MM.1S (cell line): ENCODE data around the gene ADAMTS6.

Experiments used
- DNase-seq: peaks from one replicate; pipeline ENCODE4 v3.0.0-alpha.2; 2015
- H2AFZ ChIP-seq: fragments of 300-600 bp; sonication (generic); 2 replicates; pipeline ENCODE4 v1.6.0; 2016; ENCODE audit warnings: antibody characterized with exemption, low read length
- H3F3A ChIP-seq: fragments of 300-600 bp; sonication (generic); 2 replicates; pipeline ENCODE4 v1.6.1; 2016; ENCODE audit warnings: mild to moderate bottlenecking, antibody characterized with exemption, low read length, moderate library complexity, mixed read lengths; ENCODE audit not compliant: insufficient read depth
- H3K27ac ChIP-seq: fragments of 300-600 bp; sonication (generic); 2 replicates; pipeline ENCODE4 v1.5.1; 2016; ENCODE audit warnings: mild to moderate bottlenecking, low read length
- H3K27me3 ChIP-seq: fragments of 300-600 bp; sonication (generic); replicated peaks from 2 replicates; pipeline ENCODE4 v1.6.0; 2016; ENCODE audit warnings: low read length; ENCODE audit not compliant: insufficient read depth
- H3K36me3 ChIP-seq: fragments of 300-600 bp; sonication (generic); replicated peaks from 2 replicates; pipeline ENCODE4 v1.6.1; 2016; ENCODE audit warnings: mild to moderate bottlenecking, low read length, mixed read lengths; ENCODE audit not compliant: insufficient read depth
- H3K4me1 ChIP-seq: fragments of 300-600 bp; sonication (generic); 2 replicates; pipeline ENCODE4 v1.6.1; 2016; ENCODE audit warnings: low read length, mixed read lengths
- H3K4me2 ChIP-seq: fragments of 300-600 bp; sonication (generic); 2 replicates; pipeline ENCODE4 v1.6.0; 2016; ENCODE audit warnings: low read depth, low read length
- H3K4me3 ChIP-seq: fragments of 300-600 bp; sonication (generic); 2 replicates; pipeline ENCODE4 v1.5.1; 2016; ENCODE audit warnings: low read length, mixed read lengths
- H3K79me2 ChIP-seq: fragments of 300-600 bp; sonication (generic); 2 replicates; pipeline ENCODE4 v1.6.1; 2016; ENCODE audit warnings: mixed run types, low read length, mixed read lengths
- H3K9ac ChIP-seq: fragments of 300-600 bp; sonication (generic); 2 replicates; pipeline ENCODE4 v1.6.1; 2016; ENCODE audit warnings: low read length, mixed read lengths
- H3K9me2 ChIP-seq: fragments of 300-600 bp; sonication (generic); replicated peaks from 2 replicates; pipeline ENCODE4 v1.6.1; 2016; ENCODE audit warnings: mild to moderate bottlenecking, low read length, mixed read lengths; ENCODE audit not compliant: insufficient read depth
- H3K9me3 ChIP-seq: fragments of 300-600 bp; sonication (generic); replicated peaks from 2 replicates; pipeline ENCODE4 v1.6.1; 2016; ENCODE audit warnings: mild to moderate bottlenecking, low read length, mixed read lengths; ENCODE audit not compliant: insufficient read depth
- H4K20me1 ChIP-seq: fragments of 300-600 bp; sonication (generic); 2 replicates; pipeline ENCODE4 v1.6.1; 2016; ENCODE audit warnings: mild to moderate bottlenecking, low read length, moderate library complexity, mixed read lengths; ENCODE audit not compliant: insufficient read depth
- CTCF ChIP-seq: fragments of 300-600 bp; sonication (generic); IDR thresholded peaks from 2 replicates; pipeline ENCODE4 v1.5.1; 2016; ENCODE audit warnings: antibody characterized with exemption, low read length, mixed read lengths
- EZH2 ChIP-seq: fragments of 300-600 bp; sonication (generic); optimal IDR thresholded peaks from 2 replicates; pipeline ENCODE3; 2017; ENCODE audit warnings: low read depth, mild to moderate bottlenecking, antibody characterized with exemption, low read length, mixed read lengths
- EZH2phosphoT487 ChIP-seq: fragments of 300-600 bp; sonication (generic); IDR thresholded peaks from 2 replicates; pipeline ENCODE4 v1.6.1; 2018; ENCODE audit warnings: antibody characterized with exemption, low read length

ADAMTS6 gene

GRCh38 chr5:65320250-65320649, 161.5 kb downstream of the ADAMTS6 start:
- Histone ChIP-seq H3F3A (no peaks in the 10 kb centered on the region), H3K27ac (no peak overlapping the region), H3K4me3 (no peak overlapping the region), H3K4me1 (no peaks in the 10 kb centered on the region), H3K27me3 (no peaks in the 10 kb centered on the region), H2AFZ (no peak overlapping the region), H3K79me2 (no peaks in the 10 kb centered on the region), H3K9me3 (no peaks in the 10 kb centered on the region), H3K36me3 (no peaks in the 10 kb centered on the region), H3K4me2 (no peak overlapping the region), H4K20me1 (no peaks in the 10 kb centered on the region), H3K9me2 (no peaks in the 10 kb centered on the region), H3K9ac (no peak overlapping the region)
- TF ChIP-seq CTCF (no peak), EZH2 (no peak), EZH2phosphoT487 (no peak)
- no peak for DNase-seq

- no peak overlapping the region for H3K27ac ChIP-seq
- no peak overlapping the region for H3K4me3 ChIP-seq
- DNase-seq, result no peak
- H3K36me3 ChIP-seq, result no peaks in the 10 kb centered on the region
- H3K9ac ChIP-seq, result no peak overlapping the region
- no peaks in the 10 kb centered on the region for H4K20me1 ChIP-seq
- no peak overlapping the region for H3K4me2 ChIP-seq
- no peaks in the 10 kb centered on the region for H3K9me3 ChIP-seq
- H3K4me1 ChIP-seq, result no peaks in the 10 kb centered on the region
- H3F3A ChIP-seq, result no peaks in the 10 kb centered on the region
- no peaks in the 10 kb centered on the region for H3K9me2 ChIP-seq
- H3K27me3 ChIP-seq, result no peaks in the 10 kb centered on the region
- TF ChIP-seq EZH2, result no peak
- no peak for TF ChIP-seq EZH2phosphoT487
- TF ChIP-seq CTCF, result no peak
- H3K79me2 ChIP-seq, result no peaks in the 10 kb centered on the region
- no peak overlapping the region for H2AFZ ChIP-seq
Measured at GRCh38 chr5:65307931-65308330, 173.8 kb downstream of the ADAMTS6 start.

- Histone ChIP-seq H3K9me2 (no peaks in the 10 kb centered on the region), H3K4me1 (no peaks in the 10 kb centered on the region), H3F3A (no peaks in the 10 kb centered on the region), H4K20me1 (no peaks in the 10 kb centered on the region), H3K9me3 (no peaks in the 10 kb centered on the region), H2AFZ (no peak overlapping the region), H3K36me3 (no peaks in the 10 kb centered on the region), H3K27me3 (no peaks in the 10 kb centered on the region), H3K79me2 (no peaks in the 10 kb centered on the region), H3K27ac (no peak overlapping the region), H3K9ac (no peak overlapping the region), H3K4me2 (no peak overlapping the region), H3K4me3 (no peak overlapping the region)
- DNase-seq, result no peak
- TF ChIP-seq CTCF (no peak), EZH2phosphoT487 (no peak), EZH2 (no peak)
Measured at GRCh38 chr5:65307088-65307487, 174.6 kb downstream of the ADAMTS6 start.
